Mesodermal cell (in vitro differentiated cells): Measurements from ENCODE around the gene CDK17.
"Not testable (repeated sequence)": the region's sequence is repeated elsewhere in the genome, so short reads cannot be mapped to it uniquely, and the experiment has no call there.

Experiments
- H3K27ac ChIP-seq: 2 replicates; pipeline ENCODE4 v1.7.0; 2013; ENCODE audit warnings: mild to moderate bottlenecking, low read depth, low read length, moderate library complexity; ENCODE audit not compliant: severe bottlenecking
- H3K36me3 ChIP-seq: 2 replicates; pipeline ENCODE4 v1.7.1; 2013; ENCODE audit warnings: mild to moderate bottlenecking, low read length, moderate library complexity; ENCODE audit not compliant: control insufficient read depth, insufficient read depth
- H3K4me1 ChIP-seq: one replicate; pipeline ENCODE4 v1.7.1; 2013; ENCODE audit warnings: mild to moderate bottlenecking, low read length; ENCODE audit not compliant: insufficient read depth, control insufficient read depth, poor library complexity, severe bottlenecking
- H3K4me3 ChIP-seq: 2 replicates; pipeline ENCODE4 v1.7.0; 2013; ENCODE audit warnings: low read length, control low read depth, mild to moderate bottlenecking; ENCODE audit not compliant: insufficient read depth, poor library complexity, severe bottlenecking; ENCODE audit errors: extremely low read depth
- H3K9me3 ChIP-seq: 2 replicates; pipeline ENCODE4 v1.7.1; 2013; ENCODE audit warnings: mild to moderate bottlenecking, low read length, moderate library complexity; ENCODE audit not compliant: control insufficient read depth
- WGBS, 2 experiments: methylation state at CpG; one replicate each; pipeline ENCODE4 v1.1.5; 2013; ENCODE audit warnings: missing lambda C conversion rate in 2 of 2; ENCODE audit not compliant: insufficient coverage in 2 of 2; 5-methylcytosine and 5-hydroxymethylcytosine counted together

CDK17 gene

DNA sequence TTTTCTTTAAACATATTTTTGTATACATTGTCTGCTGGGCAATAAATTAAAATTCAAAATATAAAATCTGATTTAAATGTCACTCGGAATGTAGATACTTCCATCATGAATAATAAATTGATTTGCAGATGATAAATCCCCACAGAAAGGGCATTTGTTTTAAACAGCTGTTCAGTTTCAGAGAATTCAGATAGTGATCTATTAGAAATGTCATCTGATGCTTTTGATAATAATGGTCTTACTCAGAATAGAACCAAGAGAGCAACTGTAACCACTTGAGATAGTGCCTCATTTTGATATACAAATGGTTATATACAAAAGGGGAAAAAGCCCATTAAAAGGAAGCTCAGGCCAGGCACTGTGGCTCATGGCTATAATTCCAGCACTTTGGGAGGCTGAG is 43.4 kb downstream of the CDK17 start:
- no peak overlapping the region for H3K27ac ChIP-seq
- no peak overlapping the region for H3K4me3 ChIP-seq
- no CpG with 5 or more reads among the region's 1 CpG for WGBS, 2 experiments
- no peaks in the 10 kb centered on the region for H3K9me3 ChIP-seq
- H3K4me1 ChIP-seq = peaks cover 21% of the 10 kb centered on the region
- H3K36me3 ChIP-seq = peaks cover 5% of the 10 kb centered on the region

DNA sequence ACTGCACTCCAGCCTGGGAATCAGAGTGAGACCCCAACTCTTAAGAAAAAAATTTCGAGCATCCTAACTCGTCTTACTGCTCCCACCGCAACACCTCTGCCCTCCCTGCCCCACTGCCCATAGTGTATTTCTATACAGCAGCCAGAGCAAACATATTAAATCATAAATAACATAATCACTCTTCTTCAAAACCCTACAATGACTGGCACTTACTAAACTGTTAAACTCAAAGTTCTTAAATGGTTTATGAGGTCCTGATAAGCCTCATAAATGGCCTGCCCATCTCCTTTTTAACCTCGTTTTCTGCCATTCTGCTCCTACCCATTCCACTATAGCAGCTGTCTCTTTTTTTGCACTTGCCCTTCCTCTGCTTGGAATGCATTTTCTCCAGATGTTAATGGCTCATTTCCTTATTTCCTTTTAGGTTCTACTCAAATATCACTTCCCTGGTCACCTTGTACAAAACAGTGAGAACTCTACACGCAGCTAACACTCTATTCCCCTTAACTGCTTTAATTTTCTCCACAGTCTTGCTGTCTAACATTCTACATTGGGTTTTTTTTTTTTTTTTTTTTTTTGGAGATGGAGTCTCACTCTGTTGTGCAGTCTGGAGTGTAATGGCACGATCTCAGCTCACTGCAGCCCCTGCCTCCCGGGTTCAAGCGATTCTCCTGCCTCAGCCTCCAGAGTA is 45.2 kb downstream of the CDK17 start:
- Histone ChIP-seq H3K4me1 (peaks cover 12% of the 10 kb centered on the region), H3K9me3 (no peaks in the 10 kb centered on the region), H3K4me3 (no peak overlapping the region), H3K36me3 (no peaks in the 10 kb centered on the region), H3K27ac (no peak overlapping the region)
- 84 to 94% methylated on average over 7 of the region's 8 CpGs for WGBS, 2 experiments

DNA sequence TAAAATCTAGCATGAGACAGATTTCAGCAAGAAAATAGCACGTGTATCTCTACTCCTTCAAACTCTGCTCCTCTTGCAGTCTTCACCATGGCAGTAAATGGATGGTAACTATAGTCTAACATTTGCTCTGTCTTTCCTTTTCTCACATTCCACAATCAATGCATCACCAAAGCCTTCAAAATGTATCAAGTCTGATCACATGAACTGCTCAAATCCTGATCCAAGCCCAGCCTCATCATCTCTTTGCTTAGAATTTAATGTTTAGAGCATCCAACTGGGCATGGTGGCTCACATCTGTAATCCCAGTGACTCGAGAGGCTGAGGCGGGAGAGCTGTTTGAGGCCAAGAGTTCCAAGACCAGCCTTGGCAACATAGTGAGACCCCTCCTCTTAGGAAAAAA is 45.9 kb downstream of the CDK17 start:
- WGBS, 2 experiments = 92 to 96% methylated on average over 2 to 3 of the region's 3 CpGs
- Histone ChIP-seq H3K27ac (no peak overlapping the region), H3K4me1 (peaks cover 12% of the 10 kb centered on the region), H3K36me3 (no peaks in the 10 kb centered on the region), H3K4me3 (no peak overlapping the region), H3K9me3 (no peaks in the 10 kb centered on the region)

DNA sequence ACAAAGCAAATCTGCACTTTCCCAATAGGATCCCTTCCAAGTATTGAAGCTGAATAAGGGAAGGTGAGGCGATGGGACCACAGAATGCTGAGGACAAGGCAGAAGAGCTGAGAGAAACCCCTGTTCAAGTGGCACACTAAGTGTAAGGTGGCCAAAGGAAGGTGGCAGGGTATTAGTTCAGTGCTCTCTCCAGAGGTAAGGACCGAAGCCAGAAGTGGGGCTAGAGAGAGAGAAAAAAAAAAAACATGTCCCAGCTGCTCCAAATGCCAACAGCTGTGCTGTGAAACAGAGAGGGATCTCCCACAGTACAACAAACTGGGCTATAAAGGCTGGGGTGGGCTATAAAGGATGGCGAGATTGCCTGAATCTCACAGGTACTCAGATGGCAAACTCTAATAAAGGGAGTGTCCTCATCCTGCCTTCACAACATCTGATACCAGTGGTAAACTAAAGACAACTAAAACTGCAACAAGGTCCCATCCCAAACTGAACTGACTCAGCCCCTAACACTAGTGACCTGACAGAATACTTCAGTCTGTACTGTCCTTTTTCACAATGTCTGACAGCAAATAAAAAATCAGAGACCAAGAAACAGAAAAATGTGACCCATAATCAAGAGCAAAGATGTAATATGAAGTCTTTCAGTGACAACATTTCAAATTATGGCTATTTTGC is 47.9 kb downstream of the CDK17 start:
- H3K9me3 ChIP-seq = no peaks in the 10 kb centered on the region
- H3K27ac ChIP-seq = no peak overlapping the region
- WGBS, 2 experiments = 89 to 93% methylated on average over 2 to 3 of the region's 3 CpGs
- no peaks in the 10 kb centered on the region for H3K36me3 ChIP-seq
- no peak overlapping the region for H3K4me3 ChIP-seq
- peaks cover 12% of the 10 kb centered on the region for H3K4me1 ChIP-seq

DNA sequence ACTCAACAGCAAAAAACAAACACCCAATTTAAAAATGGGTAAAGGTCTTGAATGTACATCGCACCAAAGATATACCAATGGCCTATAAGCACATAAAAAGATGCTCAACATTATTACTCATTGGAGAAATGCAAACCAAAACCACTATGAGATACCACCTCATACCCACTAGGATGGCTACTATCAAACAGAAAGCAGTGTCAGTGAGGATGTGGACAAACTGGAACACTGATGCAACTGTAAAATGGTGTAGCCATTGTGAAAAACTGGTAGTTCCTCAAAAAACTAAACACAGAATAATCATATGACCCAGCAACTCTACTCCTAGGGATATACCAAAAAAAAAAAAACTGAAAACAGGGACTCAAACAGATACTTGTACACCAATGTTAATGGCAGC is 49.3 kb downstream of the CDK17 start:
- 100% methylated on average over 1 of the region's 1 CpG; no CpG with 5 or more reads in 1 of the 2 experiments for WGBS, 2 experiments
- no peaks in the 10 kb centered on the region for H3K36me3 ChIP-seq
- H3K27ac ChIP-seq = no peak overlapping the region
- peaks cover 12% of the 10 kb centered on the region for H3K4me1 ChIP-seq
- H3K9me3 ChIP-seq = no peaks in the 10 kb centered on the region
- H3K4me3 ChIP-seq = no peak overlapping the region

DNA sequence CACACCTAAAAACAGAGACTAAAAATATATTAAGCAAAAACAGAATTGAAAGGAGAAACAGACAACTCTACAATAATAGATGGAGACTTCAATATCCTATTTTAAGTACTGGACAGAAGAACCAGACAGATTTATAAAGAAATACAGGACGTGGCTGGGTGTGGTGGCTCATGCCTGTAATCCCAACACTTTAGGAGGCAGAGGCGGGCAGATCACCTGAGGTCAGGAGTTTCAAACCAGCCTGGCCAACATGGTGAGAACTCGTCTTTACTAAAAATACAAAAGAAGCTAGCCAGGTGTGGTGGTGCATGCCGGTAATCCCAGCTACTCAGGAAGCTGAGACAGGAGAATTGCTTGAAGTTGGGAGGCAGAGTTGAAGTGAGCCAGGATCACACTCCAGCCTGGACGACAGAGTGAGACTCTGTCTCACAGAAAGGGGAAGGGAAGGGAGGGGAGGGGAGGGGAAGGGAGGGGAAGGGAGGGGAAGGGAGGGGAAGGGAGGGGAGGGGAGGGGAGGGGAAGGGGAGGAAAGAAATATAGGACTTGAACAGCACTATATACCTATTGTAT is 53.0 kb downstream of the CDK17 start:
- no peak overlapping the region for H3K27ac ChIP-seq
- H3K4me3 ChIP-seq = no peak overlapping the region
- H3K4me1 ChIP-seq = no peaks in the 10 kb centered on the region
- 68 to 74% methylated on average over 3 to 4 of the region's 5 CpGs for WGBS, 2 experiments
- H3K9me3 ChIP-seq = peaks cover 4% of the 10 kb centered on the region
- H3K36me3 ChIP-seq = no peaks in the 10 kb centered on the region

DNA sequence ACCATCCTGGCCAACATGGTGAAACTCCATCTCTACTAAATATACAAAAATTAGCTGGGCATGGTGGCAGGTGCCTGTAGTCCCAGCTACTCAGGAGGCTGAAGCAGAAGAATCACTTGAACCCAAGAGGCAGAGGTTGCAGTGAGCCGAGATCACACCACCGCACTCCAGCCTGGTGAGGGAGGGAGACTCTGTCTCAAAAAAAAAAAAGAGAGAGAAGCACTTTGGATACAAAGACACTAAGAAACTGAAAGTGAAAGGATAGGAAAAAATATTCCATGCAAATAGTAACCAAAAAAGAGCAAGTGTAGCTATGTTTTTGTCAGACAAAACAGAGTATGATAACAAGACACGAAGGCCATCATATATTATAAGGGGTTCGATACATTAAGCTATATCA is 53.5 kb downstream of the CDK17 start:
- 67 to 86% methylated on average over 1 of the region's 4 CpGs for WGBS, 2 experiments
- not testable (repeated sequence) for H3K9me3 ChIP-seq, H3K36me3 ChIP-seq, H3K27ac ChIP-seq, H3K4me3 ChIP-seq, H3K4me1 ChIP-seq

DNA sequence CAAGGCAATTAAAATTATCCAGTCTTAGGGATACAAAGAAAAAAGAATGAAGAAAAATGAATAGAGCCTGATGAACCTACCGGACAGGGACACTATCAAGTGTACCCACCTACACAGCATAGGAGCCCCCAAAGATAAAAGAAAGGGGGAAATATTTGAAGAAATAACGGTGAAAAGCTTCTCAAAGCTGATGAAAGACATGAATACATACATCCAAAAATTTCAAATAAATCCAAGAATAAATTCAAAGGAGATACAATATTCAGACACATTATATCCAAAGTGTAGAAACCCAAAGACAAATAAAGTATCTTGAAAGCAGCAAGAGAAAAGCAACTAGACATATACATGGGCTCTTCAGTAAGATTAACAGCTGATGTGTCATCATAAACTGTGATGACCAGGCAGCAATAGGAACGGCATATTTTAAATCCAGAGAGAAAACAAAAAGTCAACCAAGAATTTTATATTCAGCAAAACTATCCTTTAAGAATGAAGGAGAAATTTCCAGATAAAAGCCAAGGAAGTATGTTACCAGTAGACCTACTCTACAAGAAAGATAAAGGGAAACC is 56.0 kb downstream of the CDK17 start:
- no peak overlapping the region for H3K27ac ChIP-seq
- no peak overlapping the region for H3K4me3 ChIP-seq
- H3K4me1 ChIP-seq = no peaks in the 10 kb centered on the region
- no CpG with 5 or more reads among the region's 3 CpGs for WGBS, 2 experiments
- no peaks in the 10 kb centered on the region for H3K36me3 ChIP-seq
- peaks cover 4% of the 10 kb centered on the region for H3K9me3 ChIP-seq

DNA sequence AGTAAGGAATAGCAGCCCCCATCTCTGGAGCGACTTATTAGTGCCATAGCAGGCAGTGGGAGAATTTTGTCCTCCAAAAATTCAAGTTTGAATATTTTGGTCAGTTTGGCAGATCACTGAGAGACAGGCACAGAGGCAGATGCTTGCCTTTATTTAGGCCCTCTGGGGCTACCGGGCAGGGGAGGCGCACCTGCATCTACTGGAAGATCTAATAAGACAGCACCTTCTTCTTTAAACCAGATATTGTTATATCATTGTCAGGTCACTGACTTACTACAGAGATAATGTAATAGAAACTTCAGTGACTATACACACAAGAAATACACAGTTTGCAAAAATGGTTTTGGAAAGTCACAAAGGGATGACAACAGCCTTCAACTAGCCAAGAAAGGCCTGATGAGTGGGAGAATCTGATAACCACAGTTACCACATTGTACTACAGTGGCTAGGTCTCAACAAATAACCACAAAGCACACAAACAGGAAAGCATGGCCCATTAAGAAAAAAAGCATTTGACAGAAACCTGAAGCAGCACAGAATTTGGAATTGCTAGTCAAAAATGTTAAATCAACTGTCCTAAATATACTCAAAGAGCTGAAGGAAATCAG is 56.8 kb downstream of the CDK17 start:
- Histone ChIP-seq H3K36me3 (no peaks in the 10 kb centered on the region), H3K4me1 (no peaks in the 10 kb centered on the region), H3K9me3 (peaks cover 4% of the 10 kb centered on the region), H3K27ac (no peak overlapping the region), H3K4me3 (no peak overlapping the region)
- WGBS, 2 experiments = 100% methylated on average over 1 of the region's 3 CpGs

DNA sequence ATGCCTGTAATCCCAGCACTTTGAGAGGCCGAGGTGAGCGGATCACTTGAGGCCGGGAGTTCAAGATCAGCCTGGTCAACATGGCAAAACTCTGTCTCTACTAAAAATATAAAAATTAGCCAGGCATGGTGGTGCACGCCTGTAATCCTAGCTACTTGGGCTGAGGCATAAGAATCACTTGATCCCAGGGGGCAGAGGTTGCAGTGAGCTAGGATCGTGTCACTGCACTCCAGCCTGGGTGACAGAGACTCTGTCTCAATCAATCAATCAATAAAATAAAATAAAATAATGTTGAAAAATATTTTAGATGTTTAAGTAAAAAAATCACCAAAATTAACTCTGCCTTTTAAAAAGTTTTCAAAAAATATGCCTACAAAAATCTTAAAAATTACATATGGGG is 60.6 kb downstream of the CDK17 start:
- not testable (repeated sequence) for H3K4me1 ChIP-seq, H3K4me3 ChIP-seq, H3K27ac ChIP-seq
- 89 to 100% methylated on average over 1 to 3 of the region's 5 CpGs for WGBS, 2 experiments
- peaks cover 10% of the 10 kb centered on the region for H3K9me3 ChIP-seq
- peaks cover 15% of the 10 kb centered on the region for H3K36me3 ChIP-seq
